NCI-H146 treated with DMSO at 0.1 percent for 48 hours (cell line): ENCODE data around the gene AACS.
"Not testable (repeated sequence)": the region's sequence is repeated elsewhere in the genome, so short reads cannot be mapped to it uniquely, and the experiment has no call there.

Experiments used
- DNase-seq: peaks from one replicate; lab custom pipeline; 2025; ENCODE audit not compliant: unreplicated experiment; lab: John Stamatoyannopoulos, UW

The AACS gene

DNA sequence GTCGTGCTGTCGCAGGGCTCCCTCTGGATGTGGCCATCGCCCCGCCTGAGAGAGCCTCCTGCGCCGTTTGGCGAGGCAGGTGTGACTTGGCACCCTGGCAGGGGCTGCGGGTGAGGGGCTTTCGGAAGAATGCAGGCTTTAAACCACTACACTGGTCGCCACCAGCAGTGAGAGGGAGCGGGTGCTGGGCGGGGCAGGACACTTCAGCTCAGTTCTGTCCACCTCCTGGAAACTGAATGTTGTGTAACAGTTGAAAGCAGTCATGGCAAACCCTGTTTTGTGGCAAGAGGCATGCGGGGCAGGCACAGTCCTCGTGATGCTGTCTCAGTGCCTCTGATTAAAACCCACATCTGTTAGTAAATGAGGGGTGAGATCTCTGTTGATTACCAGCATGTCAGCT is 55.9 kb downstream of the AACS start:
- no peak for DNase-seq

DNA sequence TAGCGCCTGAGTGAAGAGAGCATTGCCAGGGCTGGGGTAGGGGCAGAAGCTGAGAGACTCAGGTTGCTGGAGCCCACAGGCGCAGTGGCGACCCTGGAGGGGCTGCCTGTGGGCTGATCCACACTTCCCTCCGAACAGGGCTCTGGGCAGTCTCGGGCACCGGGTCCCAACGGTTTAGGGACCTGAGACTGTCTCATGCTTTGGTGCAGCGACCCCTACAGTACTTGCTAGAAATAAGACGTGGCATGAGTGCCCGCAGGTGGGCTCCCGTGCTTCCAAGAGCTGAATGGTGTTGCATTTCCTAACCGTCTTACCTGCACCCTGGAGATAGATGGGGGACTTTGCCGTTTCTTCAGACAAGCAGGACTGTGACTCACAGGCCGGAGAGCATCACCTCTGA is 57.4 kb downstream of the AACS start:
- no peak for DNase-seq

GRCh38 chr12:125124320-125124966 is 59.2 kb downstream of the AACS start:
- no peak for DNase-seq

DNA sequence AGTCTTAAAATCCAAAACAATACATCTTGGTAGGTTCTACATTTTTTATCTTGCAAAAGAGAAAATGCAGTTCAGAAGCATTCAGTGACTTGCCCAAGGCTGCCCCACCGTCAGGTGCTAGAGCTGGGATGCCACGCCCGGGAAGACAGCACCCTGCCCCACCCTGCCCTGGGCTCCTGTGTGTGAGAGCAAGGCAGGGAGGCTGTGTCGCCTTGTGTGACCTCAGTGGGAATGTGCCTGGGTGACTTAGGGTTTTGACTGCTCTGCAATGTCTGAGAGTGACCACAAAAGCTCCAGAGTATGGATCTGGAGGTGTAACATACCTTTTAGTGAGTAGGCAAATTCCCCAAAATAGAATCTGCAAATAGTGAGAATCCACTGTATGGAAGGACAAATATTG is 60.0 kb downstream of the AACS start:
- no peak for DNase-seq

DNA sequence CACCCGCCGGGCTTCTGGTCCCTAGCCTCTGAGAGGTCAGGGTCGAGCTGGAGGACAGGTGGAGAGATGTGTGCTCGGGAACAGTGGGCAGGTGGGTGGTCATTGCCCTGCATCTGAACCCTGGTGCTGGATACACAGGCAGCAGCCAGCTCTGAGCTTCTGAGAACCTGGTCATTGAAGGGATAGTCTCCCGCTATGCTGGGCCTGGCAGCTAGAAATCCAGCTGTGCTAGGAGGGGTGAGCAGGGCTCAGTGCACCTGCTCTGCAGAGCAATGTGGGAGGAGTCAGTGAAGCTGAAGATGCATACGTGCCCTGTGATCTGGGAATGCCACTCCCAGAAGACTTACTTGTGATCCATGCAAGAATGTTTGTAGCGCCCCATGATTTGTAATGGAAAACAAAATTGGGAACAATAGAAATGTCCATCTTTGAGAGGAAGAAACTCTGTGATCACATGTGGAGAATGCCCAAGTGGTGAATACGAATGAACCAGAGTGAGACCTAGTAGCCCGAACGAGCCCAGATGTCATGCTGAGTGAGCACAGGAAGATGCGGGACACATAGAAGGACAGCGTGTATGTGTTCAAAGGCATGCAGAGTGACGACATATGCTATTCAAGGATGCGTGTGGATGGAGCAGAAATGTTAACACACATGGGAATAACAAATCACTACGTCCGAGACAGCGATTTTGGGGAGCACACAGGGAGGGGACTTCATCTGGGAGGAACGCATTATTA is 63.4 kb downstream of the AACS start:
- no peak for DNase-seq

DNA sequence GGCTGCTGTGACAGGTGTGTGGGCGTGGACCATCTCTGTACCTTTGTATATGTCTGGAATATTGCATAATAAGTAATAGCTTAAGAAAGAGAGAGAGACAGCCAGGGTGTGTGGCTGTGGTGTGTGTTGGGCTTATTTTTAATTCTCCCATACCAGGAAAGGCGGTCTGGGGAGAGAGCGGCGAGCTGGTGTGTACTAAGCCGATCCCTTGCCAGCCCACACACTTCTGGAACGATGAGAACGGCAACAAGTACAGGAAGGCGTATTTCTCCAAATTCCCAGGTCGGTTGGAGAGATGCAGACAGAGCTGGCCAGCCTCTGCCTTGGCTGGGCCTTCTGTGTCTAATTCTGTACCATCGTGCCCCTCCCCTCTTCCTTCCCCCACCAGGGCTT is 63.9 kb downstream of the AACS start:
- DNase-seq, result no peak

GRCh38 chr12:125129591-125130255 is 64.5 kb downstream of the AACS start:
- no peak for DNase-seq

DNA sequence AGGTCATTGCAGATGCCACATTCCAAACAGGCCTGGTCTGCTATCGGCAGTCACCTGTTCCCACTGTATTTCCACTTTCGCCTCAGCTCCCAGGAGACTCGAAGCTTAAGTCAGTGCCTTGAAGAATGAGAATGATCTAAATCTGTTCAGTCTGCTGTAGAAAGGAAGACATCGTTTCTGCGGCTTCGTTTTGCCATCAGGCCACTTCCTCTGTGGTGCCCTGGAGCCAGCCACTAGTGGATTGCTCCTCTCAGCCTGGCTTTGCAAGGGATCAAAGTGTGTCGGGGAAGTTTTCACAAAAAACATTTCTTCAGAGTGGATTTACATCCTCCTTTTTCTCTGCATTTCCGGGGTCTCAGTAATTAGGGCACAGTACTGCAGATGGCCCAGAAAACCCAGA is 66.7 kb downstream of the AACS start:
- no peak for DNase-seq

- DNase-seq, result no peak
Measured at GRCh38 chr12:125132698-125133400, 67.6 kb downstream of the AACS start.

GRCh38 chr12:125133616-125134015 is 68.4 kb downstream of the AACS start:
- DNase-seq, result no peak

DNA sequence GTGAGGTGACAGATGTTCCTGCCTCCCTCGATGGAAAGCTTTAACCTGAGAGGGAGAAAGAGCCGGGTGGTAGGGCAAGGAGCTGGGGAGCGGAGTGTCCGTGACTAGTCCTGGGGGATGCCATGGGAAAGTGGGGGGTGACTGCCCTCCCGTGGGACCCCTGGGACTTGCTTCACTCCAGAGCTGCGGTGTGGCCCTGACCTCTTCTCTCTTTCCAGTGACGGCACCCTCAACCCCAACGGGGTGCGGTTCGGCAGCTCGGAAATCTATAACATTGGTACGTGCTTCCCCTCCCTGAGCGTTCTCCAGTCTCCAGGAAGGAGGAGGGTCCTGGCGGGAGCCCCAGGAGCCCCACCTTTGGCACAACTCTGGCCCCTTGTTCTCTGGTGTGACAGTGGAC is 69.3 kb downstream of the AACS start:
- no peak for DNase-seq

- no peak for DNase-seq
Measured at GRCh38 chr12:125135906-125136305, 70.7 kb downstream of the AACS start.

DNA sequence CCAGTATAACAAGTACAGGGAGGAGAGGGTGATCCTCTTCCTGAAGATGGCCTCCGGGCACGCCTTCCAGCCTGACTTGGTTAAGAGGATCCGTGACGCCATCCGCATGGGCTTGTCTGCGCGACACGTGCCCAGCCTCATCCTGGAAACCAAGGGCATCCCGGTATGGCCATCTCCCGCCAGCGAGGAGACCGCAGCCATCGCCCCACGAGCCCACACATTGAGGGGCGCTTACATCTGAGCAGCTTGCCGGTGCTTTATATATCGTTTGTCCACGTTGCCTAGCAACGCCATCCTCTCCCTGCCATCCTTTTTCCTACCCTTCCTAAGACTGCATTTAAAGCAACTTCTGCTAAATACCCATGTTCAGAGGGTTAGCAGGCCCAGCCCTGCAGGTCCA is 71.5 kb downstream of the AACS start:
- no peak for DNase-seq

DNA sequence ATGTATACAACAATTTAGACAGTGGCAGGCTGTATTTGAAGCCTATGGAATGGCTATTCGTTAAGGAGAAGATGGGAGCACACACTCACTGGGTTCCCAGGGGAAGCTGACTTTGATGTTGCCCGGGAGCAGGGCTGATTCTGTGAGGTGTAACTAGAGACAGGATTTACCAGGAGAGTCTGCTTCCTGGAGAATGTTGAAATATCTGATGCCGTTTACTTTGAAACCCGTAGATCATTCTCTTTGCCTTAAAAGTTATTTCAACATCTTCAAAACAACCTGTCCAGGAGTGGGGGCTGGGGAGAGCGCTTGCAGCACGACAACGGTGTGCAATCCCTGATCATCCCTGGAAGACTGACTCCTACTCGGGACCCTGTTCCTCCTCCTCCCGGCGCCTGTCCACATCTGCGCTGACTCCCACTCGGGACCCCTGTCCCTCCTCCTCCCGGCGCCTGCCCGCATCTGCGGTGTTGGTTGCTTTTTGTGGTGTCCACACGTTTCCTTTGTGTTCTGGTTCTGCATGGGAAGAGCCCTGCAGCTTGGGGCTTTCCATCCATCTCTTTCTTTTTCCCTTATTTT is 72.6 kb downstream of the AACS start:
- DNase-seq, result no peak

- DNase-seq, result no peak
Measured at GRCh38 chr12:125140279-125141209, 75.3 kb downstream of the AACS start.

DNA sequence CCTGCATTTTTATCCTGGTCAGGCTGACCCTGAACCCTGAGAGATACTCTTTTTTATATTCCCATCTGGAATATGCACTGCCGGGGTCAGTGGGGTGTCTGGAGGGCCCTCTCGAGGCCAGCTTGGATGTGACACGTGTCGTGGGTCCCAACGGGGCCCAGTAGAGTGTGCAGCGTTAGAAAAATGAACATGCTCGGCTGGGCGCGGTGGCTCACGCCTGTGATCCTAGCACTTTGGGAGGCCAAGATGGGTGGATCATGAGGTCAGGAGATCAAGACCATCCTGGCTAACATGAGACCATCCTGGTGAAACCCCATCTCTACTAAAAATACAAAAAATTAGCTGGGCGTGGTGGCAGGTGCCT is 76.0 kb downstream of the AACS start:
- DNase-seq, result not testable (repeated sequence)

DNA sequence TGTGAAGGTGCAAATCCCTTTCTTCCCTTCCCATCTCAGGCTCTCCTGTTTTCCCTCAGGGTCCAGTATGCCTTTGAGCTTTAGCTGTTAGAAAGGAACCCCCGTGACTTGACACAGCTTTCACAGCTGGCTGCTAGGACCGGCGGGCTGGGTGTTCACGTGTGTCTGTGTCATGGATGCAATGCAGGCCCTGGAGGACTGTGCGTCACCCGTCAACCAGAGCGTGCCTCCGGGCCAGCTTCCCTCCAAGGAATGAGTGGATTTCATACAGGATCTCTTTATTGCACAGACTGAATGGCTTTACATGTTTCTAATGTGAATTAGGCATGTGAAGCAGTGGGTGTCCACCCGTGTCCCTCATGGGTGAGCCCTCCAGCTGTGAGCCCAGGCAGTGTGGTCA is 77.4 kb downstream of the AACS start:
- no peak for DNase-seq

- DNase-seq, result no peak
Measured at GRCh38 chr12:125143491-125143890, 78.3 kb downstream of the AACS start.

- DNase-seq, result no peak
Measured at GRCh38 chr12:125145196-125145595, 80.0 kb downstream of the AACS start.

DNA sequence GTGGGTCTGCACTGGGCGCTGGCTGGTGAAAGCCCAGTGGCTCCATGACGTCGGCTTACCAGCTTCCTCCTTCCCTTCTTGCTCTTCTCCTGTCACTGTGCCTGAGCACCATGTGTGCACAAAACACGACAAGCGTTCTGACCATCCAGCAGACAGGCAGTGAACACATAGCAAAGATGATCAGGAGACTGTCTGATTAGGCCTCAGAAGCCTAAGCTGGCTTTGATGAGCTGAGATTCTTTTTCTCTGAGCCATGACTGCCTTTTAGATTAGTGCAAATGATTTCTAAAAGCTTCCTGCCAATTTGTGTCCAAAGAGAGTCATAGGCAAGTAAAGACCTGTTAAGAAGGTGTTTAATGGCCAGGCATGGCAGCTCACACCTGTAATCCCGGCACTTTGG is 83.1 kb downstream of the AACS start:
- no peak for DNase-seq
